Measurements from ENCODE around the gene TNFAIP8. TPM values are rescaled to one million over a fixed set of nuclear protein-coding genes. Genes with fewer than 3 reads are reported as not detected.

The TNFAIP8 gene
- total RNA-seq, 4 donors from 2014 or later = 19.5 to 44.6 (median 34.9) TPM

- DNase-seq = no peak
- no peaks in the 10 kb centered on the region for H3K27me3 ChIP-seq
- H3K4me1 ChIP-seq = peaks cover 0 to 63% (median 5%) of the 10 kb centered on the region in 3 donors
- intact Hi-C loops (cut with DNase I) = no loop called here
- peaks cover 0 to 3% (median 0%) of the 10 kb centered on the region in 3 donors for H3K36me3 ChIP-seq
- peak overlapping the region in 1 of 4 donors; percentile 3 for H3K27ac ChIP-seq
- no peaks in the 10 kb centered on the region for H3K9me3 ChIP-seq
- no peak overlapping the region for H3K4me3 ChIP-seq
- no peak for TF ChIP-seq POLR2A (IDR thresholded peaks at IDR 0.05)
- TF ChIP-seq CTCF (IDR thresholded peaks at IDR 0.05) = no peak
- 50 to 62% methylated on average over 2 of the region's 2 CpGs for WGBS, 2 donors
Measured at GRCh38 chr5:119344231-119344630, 11.6 kb upstream of the TNFAIP8 start.

GRCh38 chr5:119345861-119346260 lies 10.0 kb upstream of the TNFAIP8 start:
- Histone ChIP-seq H3K4me1 (peaks cover 0 to 50% (median 5%) of the 10 kb centered on the region in 3 donors), H3K9me3 (no peaks in the 10 kb centered on the region), H3K27ac (no peak overlapping the region), H3K36me3 (peaks cover 0 to 3% (median 0%) of the 10 kb centered on the region in 3 donors), H3K27me3 (no peaks in the 10 kb centered on the region), H3K4me3 (no peak overlapping the region)
- no peak for DNase-seq
- 59 to 66% methylated on average over 2 of the region's 3 CpGs for WGBS, 2 donors
- intact Hi-C loops (cut with DNase I) = no loop called here
- no peak for TF ChIP-seq POLR2A (IDR thresholded peaks at IDR 0.05)
- no peak for TF ChIP-seq CTCF (IDR thresholded peaks at IDR 0.05)

GRCh38 chr5:119346394-119346793 lies 9.4 kb upstream of the TNFAIP8 start:
- no peak overlapping the region for H3K4me3 ChIP-seq
- TF ChIP-seq POLR2A (IDR thresholded peaks at IDR 0.05) = no peak
- no peak for TF ChIP-seq CTCF (IDR thresholded peaks at IDR 0.05)
- peaks cover 0 to 48% (median 5%) of the 10 kb centered on the region in 3 donors for H3K4me1 ChIP-seq
- intact Hi-C loops (cut with DNase I) = no loop called here
- H3K27ac ChIP-seq = no peak overlapping the region
- no peaks in the 10 kb centered on the region for H3K27me3 ChIP-seq
- H3K9me3 ChIP-seq = no peaks in the 10 kb centered on the region
- peaks cover 0 to 3% (median 0%) of the 10 kb centered on the region in 3 donors for H3K36me3 ChIP-seq
- 73 to 78% methylated on average over 2 of the region's 2 CpGs for WGBS, 2 donors
- no peak for DNase-seq

- 67% methylated on average over 1 of the region's 1 CpG; no CpG with 5 or more reads in 1 of the 2 donors for WGBS, 2 donors
- intact Hi-C loops (cut with DNase I) = no loop called here
- Histone ChIP-seq H3K4me1 (peaks cover 0 to 40% (median 5%) of the 10 kb centered on the region in 3 donors), H3K9me3 (no peaks in the 10 kb centered on the region), H3K4me3 (no peak overlapping the region), H3K36me3 (peaks cover 0 to 3% (median 0%) of the 10 kb centered on the region in 3 donors), H3K27me3 (no peaks in the 10 kb centered on the region), H3K27ac (no peak overlapping the region)
- TF ChIP-seq CTCF (IDR thresholded peaks at IDR 0.05) = no peak
- no peak for TF ChIP-seq POLR2A (IDR thresholded peaks at IDR 0.05)
- DNase-seq = no peak
Measured at GRCh38 chr5:119347574-119347973, 8.2 kb upstream of the TNFAIP8 start.

GRCh38 chr5:119347991-119348390 lies 7.8 kb upstream of the TNFAIP8 start:
- WGBS, 2 donors = 75 to 80% methylated on average over 1 of the region's 1 CpG

GRCh38 chr5:119353213-119353612 lies 2.6 kb upstream of the TNFAIP8 start:
- intact Hi-C loops (cut with DNase I) = no loop called here
- Histone ChIP-seq H3K27me3 (no peaks in the 10 kb centered on the region), H3K4me3 (no peak overlapping the region), H3K36me3 (no peaks in the 10 kb centered on the region), H3K4me1 (peaks cover 6 to 53% (median 23%) of the 10 kb centered on the region in 3 donors), H3K9me3 (no peaks in the 10 kb centered on the region), H3K27ac (no peak overlapping the region)
- no peak for DNase-seq
- WGBS, 2 donors = 44 to 65% methylated on average over 2 of the region's 2 CpGs
- no peak for TF ChIP-seq POLR2A (IDR thresholded peaks at IDR 0.05)
- TF ChIP-seq CTCF (IDR thresholded peaks at IDR 0.05) = no peak

More at GRCh38 chr5:119347991-119348390, 7.8 kb upstream of the TNFAIP8 start:
- TF ChIP-seq POLR2A (IDR thresholded peaks at IDR 0.05) = no peak
- Histone ChIP-seq H3K27ac (no peak overlapping the region), H3K9me3 (no peaks in the 10 kb centered on the region), H3K4me3 (no peak overlapping the region), H3K36me3 (peaks cover 0 to 3% (median 0%) of the 10 kb centered on the region in 3 donors), H3K4me1 (peaks cover 0 to 38% (median 5%) of the 10 kb centered on the region in 3 donors), H3K27me3 (no peaks in the 10 kb centered on the region)
- intact Hi-C loops (cut with DNase I) = no loop called here
- no peak for DNase-seq

Measured in esophagus squamous epithelium (tissue), 5 donors.